NT2/D1 (cell line): ENCODE results near the gene UNC93A.

Experiments
- SUZ12 ChIP-seq: IDR thresholded peaks from 2 replicates; pipeline ENCODE4 v1.6.1; 2011; ENCODE audit not compliant: insufficient read length, insufficient read depth; ENCODE audit errors: extremely low read depth
- ZNF274 ChIP-seq: IDR thresholded peaks from 2 replicates; pipeline ENCODE4 v1.6.1; 2011; ENCODE audit warnings: mild to moderate bottlenecking, low read depth, low read length

DNA sequence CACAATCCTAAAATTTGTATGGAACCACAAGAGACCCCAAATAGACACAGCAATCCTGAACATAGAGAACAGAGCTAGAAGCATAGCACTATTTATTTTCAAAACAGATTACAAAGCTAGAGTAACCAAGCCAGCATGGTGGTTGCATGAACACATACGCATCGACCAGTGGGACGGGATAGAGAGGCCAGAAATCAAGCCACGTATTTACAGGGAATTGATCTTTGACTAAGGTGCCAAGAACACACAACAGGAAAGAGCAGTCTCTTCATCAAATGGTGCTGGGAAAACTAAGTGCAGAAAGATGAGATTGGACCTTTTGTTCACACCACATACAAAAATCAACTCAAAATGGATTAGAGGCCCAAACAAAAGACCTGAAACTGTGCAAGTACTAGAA is 54.8 kb downstream of the UNC93A start:
- TF ChIP-seq ZNF274 (no peak), SUZ12 (no peak)
